NK-92 treated with Interleukin-12 subunit alpha and Interleukin-12 subunit beta, amount 100 ng/mL, for 24 hours (cell line): Measurements from ENCODE around the gene SCTR.

Source experiments
- DNase-seq: peaks from one replicate; lab custom pipeline; 2025; lab: John Stamatoyannopoulos, UW

SCTR gene

DNA sequence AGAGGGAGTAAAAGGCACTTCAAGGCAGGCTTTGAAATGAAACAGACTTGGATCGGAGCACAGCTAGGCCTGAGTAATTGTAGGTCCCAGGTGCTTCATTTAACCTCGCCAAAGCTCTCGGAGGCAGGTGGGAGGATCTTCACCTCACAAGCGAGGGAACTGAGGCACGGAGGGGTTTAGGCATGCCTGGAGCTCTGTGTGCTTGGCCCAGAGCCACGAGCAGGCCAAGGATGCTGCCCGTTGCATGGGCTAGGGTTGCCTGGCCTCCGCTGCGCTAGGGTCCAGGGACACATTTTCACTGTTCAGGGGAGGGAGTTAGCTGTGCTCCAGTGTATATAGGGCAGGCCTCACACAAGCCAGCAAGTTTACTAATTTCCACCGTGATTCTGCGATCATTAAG is 81.4 kb downstream of the SCTR start:
- DNase-seq = no peak

DNA sequence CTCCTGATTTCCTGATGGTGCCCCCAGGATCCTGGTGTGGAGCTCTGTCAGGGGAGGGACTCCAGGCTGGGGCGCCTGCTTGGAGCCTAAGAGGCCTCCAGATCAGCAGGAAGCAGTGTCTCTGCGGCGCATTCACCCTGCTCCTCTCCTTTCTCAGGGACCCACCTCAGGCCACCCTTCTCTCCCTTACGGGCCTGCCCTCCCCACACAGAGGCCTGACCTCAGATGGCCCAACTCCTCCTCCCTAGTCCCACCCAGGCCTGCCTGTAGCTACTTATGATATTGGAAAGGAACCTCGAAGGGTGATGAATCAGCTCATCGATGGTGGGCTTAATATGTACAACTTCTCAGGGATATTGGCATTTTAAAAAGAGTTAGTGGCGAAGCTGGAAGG is 82.1 kb downstream of the SCTR start:
- DNase-seq = no peak

DNA sequence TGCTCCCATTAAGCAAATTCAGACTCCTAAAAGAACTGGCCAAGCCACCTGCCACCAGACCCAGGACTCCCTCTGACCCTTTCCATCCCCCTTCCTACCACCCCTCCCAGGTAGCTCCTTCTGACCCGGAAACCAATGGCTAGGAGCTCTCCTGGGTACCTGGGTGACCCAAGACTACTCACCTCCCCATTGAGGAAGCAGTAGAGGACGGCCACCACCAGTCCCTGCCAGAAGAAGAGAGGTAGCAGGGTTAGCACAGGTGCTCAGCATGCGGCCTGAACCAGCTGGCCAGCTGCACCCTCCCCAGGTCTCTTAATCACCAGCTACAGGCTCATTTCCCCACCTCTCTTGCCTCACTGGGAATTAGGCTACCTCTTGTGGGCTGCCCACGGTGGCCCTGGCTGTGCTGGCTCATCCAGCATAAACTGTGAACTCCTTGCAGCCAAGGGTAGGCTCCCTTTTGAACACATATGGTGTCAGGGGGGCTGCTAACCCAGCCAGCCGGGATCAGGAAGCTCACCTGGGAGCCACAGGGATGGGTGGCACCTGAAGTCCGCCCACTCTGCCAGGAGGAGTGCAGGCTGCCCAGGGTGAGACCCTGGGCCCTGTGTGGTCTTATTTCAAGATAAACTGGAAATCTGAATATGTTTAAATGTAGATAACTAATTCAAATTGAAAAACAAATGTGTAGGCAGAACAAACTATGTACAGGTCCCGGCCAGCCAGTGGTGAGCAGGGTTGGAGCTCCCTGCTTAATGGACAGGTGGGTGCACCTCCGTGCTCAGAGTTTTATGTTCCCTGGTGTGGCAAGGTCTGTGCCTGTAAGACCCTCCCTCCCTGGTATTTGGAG is 82.7 kb downstream of the SCTR start:
- DNase-seq = no peak

DNA sequence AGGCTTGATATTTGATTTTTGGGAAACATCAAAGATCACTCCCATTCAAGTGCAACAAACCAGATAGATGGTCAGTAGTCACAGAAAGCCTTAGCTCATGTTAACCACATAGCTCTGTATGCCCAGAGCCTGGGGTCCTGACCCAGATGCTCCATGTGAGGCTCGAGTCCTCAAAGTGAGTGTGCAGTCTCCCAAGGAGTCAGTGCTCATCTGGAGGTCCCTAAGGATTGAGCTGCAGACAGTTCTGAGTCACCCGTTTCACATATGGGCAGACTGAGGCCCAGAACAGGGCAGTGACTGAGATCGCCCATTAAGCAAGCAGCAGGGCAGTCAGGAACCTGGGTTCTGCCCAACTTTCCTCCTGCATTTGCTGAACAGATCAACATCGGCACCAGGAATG is 83.4 kb downstream of the SCTR start:
- no peak for DNase-seq

DNA sequence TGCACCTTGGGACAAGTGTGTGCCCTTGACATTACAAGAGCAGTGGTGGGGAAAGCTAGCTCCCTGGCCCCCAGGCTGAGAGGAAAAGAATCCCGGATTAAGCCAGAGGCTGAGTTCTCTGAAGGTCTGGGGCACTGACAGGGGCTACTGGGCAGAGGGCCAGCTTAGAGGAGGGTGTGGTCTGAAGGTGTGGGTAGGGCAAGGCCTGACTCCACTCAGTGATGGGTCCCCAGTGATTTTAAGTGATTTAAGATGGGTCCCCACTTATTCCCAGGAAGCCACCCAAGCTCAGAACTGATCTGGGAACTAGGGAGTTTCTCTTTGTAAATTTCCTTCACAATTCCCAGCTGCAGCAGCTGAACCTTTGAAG is 83.8 kb downstream of the SCTR start:
- no peak for DNase-seq

DNA sequence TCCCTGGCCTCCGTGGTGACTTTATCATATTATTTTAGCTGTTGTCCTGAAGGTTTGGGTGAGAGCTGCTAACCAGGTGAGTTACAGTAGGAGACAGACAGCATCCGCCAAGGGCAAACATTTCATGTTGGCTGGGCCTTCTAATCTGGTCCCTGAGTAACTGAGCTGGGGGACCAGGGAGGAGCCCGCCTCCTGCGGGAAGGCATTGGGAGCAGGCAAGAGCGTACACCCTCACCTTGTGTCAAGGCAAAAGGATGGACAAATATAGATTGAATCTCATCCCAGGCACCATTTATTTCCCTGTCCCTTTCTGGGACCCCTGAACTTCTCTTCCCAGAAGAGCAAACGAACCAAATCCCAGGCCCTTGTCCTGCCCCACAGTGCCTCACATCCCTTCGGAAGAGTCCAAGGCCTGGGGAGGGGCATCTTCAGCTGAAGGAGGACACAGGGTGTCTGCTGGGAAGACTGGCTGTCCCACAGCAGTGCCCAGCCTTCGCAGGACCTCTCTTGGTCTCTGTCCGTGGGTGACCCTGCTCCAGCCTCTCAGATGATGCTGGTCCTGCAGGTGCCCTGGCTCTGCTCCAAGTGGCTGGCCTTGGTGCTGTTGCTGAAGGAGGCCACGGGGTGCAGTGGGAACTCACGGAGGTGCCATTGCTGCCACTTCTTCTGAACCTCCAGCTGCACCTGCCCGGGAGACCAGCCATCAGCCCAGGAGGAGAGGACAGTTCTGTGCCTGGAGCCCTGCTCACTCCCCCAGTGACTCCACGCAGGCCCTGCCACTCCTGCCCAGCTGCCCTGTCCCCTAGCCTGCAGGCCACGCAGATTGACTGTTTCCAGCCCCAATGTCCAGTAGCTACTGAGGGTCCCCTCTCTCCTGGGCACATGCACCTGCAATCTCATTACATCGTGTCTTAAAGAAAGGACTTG is 84.4 kb downstream of the SCTR start:
- DNase-seq = no peak

DNA sequence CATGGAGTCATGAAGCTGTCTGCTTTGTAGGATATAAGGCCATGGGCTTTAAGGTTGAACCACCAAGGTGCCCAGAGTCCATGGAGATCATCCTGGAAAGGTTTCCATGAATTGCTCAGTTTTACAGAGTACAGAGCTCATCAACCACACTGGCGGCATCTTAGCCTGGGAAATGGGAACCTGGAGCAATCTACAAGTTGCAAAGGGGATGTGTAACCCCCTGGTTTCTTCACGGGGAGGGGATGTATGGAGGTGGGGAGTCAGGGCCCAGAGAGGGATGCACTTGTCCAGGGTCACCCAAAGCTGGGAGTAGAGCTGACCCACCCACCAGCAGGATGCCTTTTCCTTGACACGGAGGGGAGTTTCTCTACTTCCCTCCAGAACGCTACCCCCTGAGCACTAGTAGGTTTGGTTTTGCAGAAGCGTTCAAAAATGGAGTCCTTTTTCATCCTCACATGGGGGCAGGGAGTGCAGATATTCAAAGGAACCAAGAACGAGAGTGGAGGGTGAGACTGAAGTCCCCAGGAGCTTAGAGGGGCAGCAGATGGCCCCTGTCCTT is 85.5 kb downstream of the SCTR start:
- no peak for DNase-seq

DNA sequence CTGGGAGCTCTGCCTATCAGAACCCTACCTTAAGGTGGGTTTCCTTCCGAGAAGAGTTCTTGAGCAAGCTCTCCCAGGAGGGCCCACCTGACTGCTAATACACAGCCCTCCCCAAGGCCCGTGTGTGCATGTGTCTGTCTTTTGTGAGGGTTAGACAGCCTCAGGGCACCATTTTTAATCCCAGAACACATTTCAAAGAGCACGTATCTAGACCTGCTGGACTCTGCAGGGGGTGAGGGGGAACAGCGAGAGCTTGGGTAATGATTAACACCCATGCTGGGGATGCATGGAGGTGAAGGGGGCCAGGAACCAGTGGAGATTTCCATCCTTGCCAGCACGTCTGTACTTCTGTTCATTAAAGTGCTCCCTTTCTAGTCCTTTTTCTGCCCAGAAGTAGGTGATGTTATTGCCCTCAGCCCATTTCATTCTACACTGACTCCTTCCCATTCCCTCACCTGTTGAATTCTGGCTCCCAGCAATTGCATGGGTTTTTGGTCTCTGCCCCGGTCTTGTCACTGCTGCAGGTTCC is 86.1 kb downstream of the SCTR start:
- DNase-seq = no peak

DNA sequence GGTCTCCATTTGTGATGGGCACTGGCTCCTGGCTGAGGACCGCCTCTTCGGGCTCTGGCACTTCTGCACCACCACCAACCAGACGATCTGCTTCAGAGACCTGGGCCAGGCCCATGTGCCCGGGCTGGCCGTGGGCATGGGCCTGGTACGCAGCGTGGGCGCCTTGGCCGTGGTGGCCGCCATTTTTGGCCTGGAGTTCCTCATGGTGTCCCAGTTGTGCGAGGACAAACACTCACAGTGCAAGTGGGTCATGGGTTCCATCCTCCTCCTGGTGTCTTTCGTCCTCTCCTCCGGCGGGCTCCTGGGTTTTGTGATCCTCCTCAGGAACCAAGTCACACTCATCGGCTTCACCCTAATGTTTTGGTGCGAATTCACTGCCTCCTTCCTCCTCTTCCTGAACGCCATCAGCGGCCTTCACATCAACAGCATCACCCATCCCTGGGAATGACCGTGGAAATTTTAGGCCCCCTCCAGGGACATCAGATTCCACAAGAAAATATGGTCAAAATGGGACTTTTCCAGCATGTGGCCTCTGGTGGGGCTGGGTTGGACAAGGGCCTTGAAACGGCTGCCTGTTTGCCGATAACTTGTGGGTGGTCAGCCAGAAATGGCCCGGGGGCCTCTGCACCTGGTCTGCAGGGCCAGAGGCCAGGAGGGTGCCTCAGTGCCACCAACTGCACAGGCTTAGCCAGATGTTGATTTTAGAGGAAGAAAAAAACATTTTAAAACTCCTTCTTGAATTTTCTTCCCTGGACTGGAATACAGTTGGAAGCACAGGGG is 87.1 kb downstream of the SCTR start:
- DNase-seq = no peak

DNA sequence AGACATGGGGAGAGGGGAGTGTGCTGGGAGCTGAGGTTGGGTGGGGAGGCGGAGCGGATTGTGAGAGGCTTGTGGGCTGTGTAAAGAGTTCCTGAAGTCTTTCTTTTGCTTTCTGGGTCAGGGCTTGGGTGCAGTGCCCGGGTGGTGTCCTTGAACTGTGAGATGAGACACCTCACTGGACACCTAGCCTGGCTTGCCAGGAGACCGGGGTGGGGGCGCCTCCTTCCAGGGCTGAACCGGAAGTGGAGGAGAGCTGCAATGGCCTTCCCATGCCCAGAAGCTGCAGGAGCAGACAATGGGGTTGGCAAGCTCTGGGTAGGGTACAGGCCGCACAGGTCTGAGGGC is 88.4 kb downstream of the SCTR start:
- no peak for DNase-seq

DNA sequence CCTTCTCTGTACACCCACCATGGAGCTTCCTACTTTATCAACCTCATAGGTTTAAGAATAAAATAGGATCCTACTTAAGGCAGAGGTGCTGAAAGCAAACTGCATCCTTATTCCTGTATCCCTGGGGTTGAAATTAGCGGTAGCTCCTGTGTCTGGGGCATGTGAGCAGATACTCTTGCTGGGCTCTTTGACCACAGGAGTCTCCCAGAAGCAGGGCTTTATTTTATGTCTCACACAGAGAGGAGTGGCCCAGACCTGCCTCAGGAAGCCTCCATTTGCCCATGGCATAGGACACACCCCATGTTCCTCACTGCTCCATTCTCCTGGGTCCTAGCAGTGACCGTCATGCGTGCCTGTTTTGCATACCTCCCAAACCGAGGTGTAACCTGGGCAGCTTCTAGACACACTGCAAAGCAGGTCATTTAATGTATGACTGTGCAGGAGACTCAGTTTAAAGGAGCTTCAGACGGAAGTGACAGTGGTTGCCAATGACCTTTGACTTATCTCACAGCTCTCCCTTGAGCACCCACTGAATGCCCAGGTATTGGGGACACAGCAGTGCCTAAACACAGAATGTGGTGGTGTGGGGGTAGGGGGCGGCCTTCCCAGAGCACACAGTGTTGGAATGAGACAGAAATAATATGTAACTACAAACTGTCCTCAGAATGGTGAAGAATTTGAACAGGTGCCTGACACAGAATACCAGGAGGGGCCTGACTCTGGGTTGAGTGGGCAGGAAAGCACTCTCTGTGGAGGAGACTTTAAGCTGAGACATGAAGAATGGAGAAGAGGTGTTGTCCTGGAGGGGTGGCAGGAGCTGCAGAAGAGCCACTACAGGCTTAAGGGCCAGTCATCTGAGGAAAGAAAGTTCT is 89.0 kb downstream of the SCTR start:
- no peak for DNase-seq

DNA sequence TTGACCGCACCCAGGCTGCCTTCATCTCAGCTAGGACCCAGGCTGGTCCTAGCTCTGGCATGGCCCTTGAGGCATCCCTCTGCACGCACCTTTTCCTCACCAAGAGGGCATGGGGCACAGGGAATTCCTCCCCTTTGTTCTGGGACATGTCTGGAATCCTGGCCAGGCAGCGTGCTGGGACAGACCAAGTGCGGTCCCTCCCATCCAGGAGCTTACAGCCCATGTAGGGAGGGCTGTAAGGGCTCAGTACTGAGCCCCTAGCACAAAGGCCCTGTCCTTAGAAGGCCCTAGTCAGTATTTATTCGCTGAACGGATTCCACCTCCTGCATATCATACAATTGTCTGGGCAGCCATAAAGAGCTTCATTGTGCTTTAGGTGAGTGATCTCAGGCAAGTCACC is 89.6 kb downstream of the SCTR start:
- no peak for DNase-seq

DNA sequence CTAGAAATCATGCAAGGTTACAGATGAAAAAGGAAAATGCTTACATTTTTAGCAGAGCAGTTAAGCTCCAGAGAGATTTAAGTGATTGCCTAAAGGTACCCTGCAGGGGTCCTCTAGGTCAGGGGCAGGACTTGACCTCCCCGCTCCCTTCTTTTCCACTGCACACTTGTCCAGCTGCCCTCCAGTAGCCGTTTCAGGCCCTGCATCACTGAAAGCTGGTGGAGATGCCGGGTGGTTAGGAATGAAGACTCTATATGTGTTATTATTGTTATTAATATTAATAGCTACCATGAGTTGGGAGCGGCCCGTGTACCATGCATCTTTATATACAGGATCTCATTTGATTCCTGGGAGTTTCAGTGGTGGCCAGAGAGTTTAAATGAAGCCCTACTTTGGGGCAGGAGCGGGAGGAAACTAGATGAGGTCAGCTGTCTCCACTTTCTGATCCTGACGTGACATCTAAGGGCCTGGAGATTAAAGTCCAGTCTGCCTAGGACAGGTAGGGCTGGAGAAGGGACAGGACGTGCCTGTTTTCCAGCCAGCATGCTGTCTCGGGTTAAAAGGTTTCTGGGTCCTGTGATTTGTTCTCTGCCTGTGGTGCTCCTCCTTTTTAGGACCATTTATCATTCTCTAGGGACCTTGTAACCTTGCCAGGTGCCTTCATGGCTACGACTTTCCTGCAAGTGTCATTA is 90.5 kb downstream of the SCTR start:
- no peak for DNase-seq

DNA sequence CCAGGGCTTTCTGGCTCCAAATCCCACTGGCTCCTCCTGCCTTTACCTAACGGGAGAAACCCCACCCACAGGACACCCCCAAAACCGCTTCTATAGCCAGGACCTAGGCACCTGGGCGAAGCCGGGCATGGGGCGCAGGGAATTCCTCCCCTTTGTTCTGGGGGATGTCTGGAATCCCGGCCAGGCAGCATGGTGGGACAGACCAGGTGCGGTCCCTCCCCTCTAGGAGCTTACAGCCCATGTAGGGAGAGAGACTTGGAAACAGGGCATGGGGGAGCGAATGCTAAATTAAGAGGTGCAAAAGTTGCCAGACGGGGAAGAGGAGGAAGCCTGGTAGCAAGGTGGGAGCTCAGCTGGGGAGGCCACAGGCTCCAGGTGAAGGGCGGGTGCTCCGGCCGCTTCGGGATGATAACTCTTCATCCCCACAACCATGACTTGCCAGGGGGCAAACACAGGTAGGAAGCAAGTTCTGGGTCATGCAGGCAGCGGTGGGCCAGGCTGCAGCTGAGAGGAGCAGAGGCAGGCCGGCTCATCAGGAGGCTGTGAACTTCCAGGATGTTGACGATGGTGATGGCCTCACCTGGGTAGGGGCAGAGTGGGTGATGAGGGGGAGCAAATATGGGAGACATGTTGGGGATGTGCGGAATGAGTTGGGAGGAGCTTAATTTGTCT is 91.3 kb downstream of the SCTR start:
- no peak for DNase-seq

DNA sequence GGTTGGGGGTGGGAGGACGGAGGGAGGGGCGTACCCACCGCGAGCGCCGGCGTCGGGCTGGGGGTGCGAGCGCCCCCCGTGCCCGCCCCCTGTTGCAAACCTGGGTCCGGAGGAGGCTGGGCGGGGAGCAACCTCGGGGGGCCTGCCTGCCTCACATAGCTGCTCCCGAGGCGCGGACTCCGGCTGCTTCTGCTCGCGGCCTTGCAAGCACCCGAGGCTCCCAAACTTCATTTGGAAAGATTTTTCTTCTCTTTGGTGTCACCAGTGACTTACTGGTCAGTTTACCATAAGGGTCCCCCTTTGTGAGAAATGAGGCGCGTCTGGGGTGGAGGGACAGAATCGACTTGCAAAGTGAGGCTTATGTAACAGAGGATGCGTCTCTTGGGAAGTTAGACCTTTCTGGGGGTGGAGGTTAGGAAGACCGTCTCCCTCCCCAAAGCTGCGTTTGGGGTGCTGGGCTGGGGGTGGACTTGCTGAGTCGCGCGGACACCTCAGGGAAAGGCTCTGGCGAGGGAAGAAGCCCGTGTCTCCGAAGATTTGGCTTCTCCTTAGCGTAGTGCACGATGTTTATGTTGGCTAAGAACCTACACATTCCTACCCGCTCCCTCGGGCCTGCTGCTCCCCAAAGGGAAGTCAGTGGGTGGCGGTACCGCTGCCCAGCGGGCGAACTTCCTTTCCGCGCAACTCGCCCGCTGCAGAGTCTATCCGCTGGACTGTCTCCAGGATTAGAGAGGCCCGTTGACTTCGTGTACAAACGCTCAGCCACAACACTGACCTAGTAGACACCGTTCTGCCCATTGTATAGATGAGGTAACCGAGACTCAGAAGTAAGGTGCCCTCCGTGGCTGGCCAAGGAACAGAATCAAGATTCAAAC is 92.1 kb downstream of the SCTR start:
- no peak for DNase-seq

DNA sequence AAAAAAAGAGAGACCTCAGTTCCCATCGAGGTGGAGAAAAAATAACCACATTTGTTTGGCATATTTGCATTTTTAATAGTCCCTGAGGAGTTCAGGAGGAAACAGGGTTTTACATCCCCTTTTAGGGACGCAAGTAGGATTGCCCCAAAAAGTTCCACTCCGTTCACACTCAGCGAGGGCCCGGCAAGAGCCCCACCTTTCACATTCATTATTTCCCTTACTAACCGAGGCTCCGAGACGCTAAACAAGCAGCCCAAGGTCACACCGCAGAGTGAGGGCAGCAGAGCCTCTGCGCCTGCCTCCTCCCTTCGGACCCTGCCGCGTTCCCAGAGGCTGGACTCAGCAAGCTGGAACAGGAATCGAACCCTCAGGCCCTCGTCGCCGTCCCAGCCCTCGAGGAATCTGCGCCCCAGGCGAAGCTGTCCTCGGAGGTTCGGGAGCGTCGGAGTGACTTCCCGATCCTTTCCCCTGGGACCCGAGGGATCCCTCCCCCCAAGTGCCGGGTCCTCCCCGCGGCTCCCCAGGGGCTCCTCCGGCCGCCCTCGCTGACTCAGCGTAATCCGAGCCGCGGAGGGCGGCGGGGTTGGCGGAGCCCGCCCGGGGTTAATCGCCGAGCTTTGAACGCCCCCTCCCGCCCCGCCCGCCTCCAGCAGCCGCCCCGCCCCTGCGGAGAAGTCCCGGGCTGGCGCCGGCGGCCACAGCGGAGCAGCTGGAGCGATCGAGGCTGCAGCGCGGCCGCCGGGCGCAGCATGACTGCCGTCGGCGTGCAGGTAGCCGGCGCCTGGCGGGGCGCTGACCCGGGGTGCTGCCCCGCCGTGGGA is 92.9 kb downstream of the SCTR start, which contains the start of gene TMEM37:
TSS of gene TMEM37 (plus strand) at position 700 of the 821 bp plus-strand sequence. CDS start at position 750, 50 bp downstream.
- DNase-seq = no peak

DNA sequence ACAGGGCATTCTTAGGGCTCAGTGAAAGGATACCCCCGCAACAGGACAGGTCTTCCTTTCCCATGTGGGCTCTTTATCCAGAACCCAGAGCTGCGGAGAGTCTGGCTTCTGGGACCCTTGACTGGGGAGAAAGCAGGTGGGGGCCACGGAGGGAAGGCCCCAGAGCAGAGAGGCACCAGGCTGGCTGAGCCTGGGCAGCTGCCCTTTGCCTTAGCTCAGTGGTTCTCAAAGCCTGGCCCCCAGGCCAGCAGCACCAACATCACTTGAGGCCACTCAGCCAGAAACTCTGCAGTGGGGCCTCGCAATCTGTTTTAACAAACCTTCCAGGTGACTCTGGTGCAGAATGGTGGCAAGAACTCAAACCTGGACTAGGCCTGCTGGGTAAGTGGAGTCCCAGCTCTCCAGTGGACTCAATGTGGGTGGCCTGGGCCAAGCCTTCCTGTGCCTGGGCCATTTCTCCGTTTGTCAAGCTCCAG is 94.2 kb downstream of the SCTR start:
- no peak for DNase-seq
